Measurements from ENCODE around the gene RBL2.

GRCh38 chr16:53480394-53480793, 46.1 kb downstream of the RBL2 start:
- TF ChIP-seq CTCF (IDR thresholded peaks at IDR 0.05 in 8 of 11, conservative IDR thresholded peaks at IDR 0.05 in 3 of 11) (no peak), POLR2A (IDR thresholded peaks at IDR 0.05) (no peak)
